BE2C (cell line): ENCODE measurements around the gene CPT1A.

Experiments used
- DNase-seq: peaks from one replicate; pipeline ENCODE4 v3.0.0-alpha.2; 2020
- H3K27me3 ChIP-seq: fragments of 250-450 bp; sonication (Bioruptor Pico); 2 replicates; pipeline ENCODE4 v1.5.1; 2020; ENCODE audit warnings: mild to moderate bottlenecking
- H3K36me3 ChIP-seq: fragments of 250-450 bp; sonication (Bioruptor Pico); 2 replicates; pipeline ENCODE4 v1.5.1; 2020; ENCODE audit warnings: mild to moderate bottlenecking
- H3K4me1 ChIP-seq: fragments of 250-450 bp; sonication (Bioruptor Pico); 2 replicates; pipeline ENCODE4 v1.5.1; 2020
- H3K4me3 ChIP-seq: 2 replicates; pipeline ENCODE4 v1.5.1; 2011; ENCODE audit warnings: low read depth, low read length
- H3K9me3 ChIP-seq: fragments of 250-450 bp; sonication (Bioruptor Pico); 2 replicates; pipeline ENCODE4 v1.5.1; 2020
- CTCF ChIP-seq: IDR thresholded peaks from 2 replicates; pipeline ENCODE4 v1.5.1; 2012; ENCODE audit warnings: mild to moderate bottlenecking, low read depth, low read length

The CPT1A gene

GRCh38 chr11:68880851-68881250 is 39.1 kb upstream of the CPT1A start:
- no peaks in the 10 kb centered on the region for H3K9me3 ChIP-seq
- no peak for DNase-seq
- TF ChIP-seq CTCF = no peak
- no peaks in the 10 kb centered on the region for H3K36me3 ChIP-seq
- H3K4me3 ChIP-seq = no peak overlapping the region
- H3K27me3 ChIP-seq = no peaks in the 10 kb centered on the region
- H3K4me1 ChIP-seq = no peaks in the 10 kb centered on the region

GRCh38 chr11:68878022-68878421 is 36.3 kb upstream of the CPT1A start:
- no peak for TF ChIP-seq CTCF
- Histone ChIP-seq H3K27me3 (no peaks in the 10 kb centered on the region), H3K4me3 (no peak overlapping the region), H3K4me1 (no peaks in the 10 kb centered on the region), H3K36me3 (no peaks in the 10 kb centered on the region), H3K9me3 (no peaks in the 10 kb centered on the region)
- DNase-seq = no peak

- Histone ChIP-seq H3K4me3 (no peak overlapping the region), H3K4me1 (no peaks in the 10 kb centered on the region), H3K36me3 (no peaks in the 10 kb centered on the region), H3K27me3 (no peaks in the 10 kb centered on the region), H3K9me3 (no peaks in the 10 kb centered on the region)
- TF ChIP-seq CTCF = no peak
- DNase-seq = no peak
Measured at GRCh38 chr11:68872216-68873003, 30.7 kb upstream of the CPT1A start.

- TF ChIP-seq CTCF = no peak
- no peak overlapping the region for H3K4me3 ChIP-seq
- H3K4me1 ChIP-seq = no peaks in the 10 kb centered on the region
Measured at GRCh38 chr11:68870470-68870869, 28.8 kb upstream of the CPT1A start.

GRCh38 chr11:68868221-68868835 is 26.6 kb upstream of the CPT1A start:
- Histone ChIP-seq H3K4me3 (no peak overlapping the region), H3K4me1 (no peaks in the 10 kb centered on the region), H3K9me3 (peaks cover 2% of the 10 kb centered on the region; the same call in 1 of the 2 replicates), H3K36me3 (no peaks in the 10 kb centered on the region), H3K27me3 (no peaks in the 10 kb centered on the region)
- no peak for TF ChIP-seq CTCF
- DNase-seq = no peak

More at GRCh38 chr11:68870470-68870869, 28.8 kb upstream of the CPT1A start:
- H3K36me3 ChIP-seq = no peaks in the 10 kb centered on the region
- no peaks in the 10 kb centered on the region for H3K27me3 ChIP-seq
- no peak for DNase-seq
- H3K9me3 ChIP-seq = no peaks in the 10 kb centered on the region

GRCh38 chr11:68867066-68867465 is 25.4 kb upstream of the CPT1A start:
- Histone ChIP-seq H3K27me3 (no peaks in the 10 kb centered on the region), H3K9me3 (peaks cover 2% of the 10 kb centered on the region; the same call in 1 of the 2 replicates), H3K4me3 (no peak overlapping the region), H3K36me3 (no peaks in the 10 kb centered on the region), H3K4me1 (no peaks in the 10 kb centered on the region)
- peak; percentile 52 for DNase-seq
- no peak for TF ChIP-seq CTCF
